ENCODE data around the gene HOXC11.

DNA sequence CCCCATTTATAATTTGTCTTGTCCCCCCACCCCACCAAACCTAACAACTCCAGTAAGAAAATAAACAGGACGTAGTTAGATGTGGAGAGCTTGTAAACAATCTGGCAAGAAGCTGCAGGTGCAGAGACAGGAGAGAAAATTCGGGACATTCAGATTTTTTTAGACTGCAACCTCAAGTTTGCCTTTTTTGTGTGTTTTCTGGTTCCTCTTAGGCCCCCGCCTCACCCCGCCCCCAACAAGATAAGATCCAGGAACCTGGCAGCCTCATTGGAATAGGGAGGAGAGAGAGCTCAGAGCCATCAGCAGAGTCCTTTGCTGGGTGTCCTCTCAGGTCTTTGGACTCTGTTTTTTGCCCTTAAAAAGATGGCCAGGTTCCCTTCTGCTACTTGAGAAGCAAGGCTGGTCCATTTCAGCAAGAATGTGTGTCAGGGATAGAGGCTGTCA, 14.9 kb downstream of the HOXC11 start:
- TF ChIP-seq, protein P1, sequence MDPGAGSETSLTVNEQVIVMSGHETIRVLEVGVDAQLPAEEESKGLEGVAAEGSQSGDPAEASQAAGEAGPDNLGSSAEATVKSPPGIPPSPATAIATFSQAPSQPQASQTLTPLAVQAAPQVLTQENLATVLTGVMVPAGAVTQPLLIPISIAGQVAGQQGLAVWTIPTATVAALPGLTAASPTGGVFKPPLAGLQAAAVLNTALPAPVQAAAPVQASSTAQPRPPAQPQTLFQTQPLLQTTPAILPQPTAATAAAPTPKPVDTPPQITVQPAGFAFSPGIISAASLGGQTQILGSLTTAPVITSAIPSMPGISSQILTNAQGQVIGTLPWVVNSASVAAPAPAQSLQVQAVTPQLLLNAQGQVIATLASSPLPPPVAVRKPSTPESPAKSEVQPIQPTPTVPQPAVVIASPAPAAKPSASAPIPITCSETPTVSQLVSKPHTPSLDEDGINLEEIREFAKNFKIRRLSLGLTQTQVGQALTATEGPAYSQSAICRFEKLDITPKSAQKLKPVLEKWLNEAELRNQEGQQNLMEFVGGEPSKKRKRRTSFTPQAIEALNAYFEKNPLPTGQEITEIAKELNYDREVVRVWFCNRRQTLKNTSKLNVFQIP (CRISPR knock-in tag; IDR thresholded peaks at IDR 0.05; ENCODE audit: borderline replicate concordance, low read depth), result no peak
- TF ChIP-seq, protein P2, sequence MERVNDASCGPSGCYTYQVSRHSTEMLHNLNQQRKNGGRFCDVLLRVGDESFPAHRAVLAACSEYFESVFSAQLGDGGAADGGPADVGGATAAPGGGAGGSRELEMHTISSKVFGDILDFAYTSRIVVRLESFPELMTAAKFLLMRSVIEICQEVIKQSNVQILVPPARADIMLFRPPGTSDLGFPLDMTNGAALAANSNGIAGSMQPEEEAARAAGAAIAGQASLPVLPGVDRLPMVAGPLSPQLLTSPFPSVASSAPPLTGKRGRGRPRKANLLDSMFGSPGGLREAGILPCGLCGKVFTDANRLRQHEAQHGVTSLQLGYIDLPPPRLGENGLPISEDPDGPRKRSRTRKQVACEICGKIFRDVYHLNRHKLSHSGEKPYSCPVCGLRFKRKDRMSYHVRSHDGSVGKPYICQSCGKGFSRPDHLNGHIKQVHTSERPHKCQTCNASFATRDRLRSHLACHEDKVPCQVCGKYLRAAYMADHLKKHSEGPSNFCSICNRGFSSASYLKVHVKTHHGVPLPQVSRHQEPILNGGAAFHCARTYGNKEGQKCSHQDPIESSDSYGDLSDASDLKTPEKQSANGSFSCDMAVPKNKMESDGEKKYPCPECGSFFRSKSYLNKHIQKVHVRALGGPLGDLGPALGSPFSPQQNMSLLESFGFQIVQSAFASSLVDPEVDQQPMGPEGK (CRISPR knock-in tag; IDR thresholded peaks at IDR 0.05; ENCODE audit: borderline replicate concordance), result no peak
- TF ChIP-seq, protein P3, sequence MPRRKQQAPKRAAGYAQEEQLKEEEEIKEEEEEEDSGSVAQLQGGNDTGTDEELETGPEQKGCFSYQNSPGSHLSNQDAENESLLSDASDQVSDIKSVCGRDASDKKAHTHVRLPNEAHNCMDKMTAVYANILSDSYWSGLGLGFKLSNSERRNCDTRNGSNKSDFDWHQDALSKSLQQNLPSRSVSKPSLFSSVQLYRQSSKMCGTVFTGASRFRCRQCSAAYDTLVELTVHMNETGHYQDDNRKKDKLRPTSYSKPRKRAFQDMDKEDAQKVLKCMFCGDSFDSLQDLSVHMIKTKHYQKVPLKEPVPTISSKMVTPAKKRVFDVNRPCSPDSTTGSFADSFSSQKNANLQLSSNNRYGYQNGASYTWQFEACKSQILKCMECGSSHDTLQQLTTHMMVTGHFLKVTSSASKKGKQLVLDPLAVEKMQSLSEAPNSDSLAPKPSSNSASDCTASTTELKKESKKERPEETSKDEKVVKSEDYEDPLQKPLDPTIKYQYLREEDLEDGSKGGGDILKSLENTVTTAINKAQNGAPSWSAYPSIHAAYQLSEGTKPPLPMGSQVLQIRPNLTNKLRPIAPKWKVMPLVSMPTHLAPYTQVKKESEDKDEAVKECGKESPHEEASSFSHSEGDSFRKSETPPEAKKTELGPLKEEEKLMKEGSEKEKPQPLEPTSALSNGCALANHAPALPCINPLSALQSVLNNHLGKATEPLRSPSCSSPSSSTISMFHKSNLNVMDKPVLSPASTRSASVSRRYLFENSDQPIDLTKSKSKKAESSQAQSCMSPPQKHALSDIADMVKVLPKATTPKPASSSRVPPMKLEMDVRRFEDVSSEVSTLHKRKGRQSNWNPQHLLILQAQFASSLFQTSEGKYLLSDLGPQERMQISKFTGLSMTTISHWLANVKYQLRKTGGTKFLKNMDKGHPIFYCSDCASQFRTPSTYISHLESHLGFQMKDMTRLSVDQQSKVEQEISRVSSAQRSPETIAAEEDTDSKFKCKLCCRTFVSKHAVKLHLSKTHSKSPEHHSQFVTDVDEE (CRISPR knock-in tag; IDR thresholded peaks at IDR 0.05), result no peak
- TF ChIP-seq, protein P4, sequence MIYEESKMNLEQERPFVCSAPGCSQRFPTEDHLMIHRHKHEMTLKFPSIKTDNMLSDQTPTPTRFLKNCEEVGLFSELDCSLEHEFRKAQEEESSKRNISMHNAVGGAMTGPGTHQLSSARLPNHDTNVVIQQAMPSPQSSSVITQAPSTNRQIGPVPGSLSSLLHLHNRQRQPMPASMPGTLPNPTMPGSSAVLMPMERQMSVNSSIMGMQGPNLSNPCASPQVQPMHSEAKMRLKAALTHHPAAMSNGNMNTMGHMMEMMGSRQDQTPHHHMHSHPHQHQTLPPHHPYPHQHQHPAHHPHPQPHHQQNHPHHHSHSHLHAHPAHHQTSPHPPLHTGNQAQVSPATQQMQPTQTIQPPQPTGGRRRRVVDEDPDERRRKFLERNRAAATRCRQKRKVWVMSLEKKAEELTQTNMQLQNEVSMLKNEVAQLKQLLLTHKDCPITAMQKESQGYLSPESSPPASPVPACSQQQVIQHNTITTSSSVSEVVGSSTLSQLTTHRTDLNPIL (CRISPR knock-in tag; IDR thresholded peaks at IDR 0.05; ENCODE audit: low read depth), result no peak
- TF ChIP-seq GLIS3 (CRISPR knock-in tag; IDR thresholded peaks at IDR 0.05) (no peak), RARB (CRISPR knock-in tag; IDR thresholded peaks at IDR 0.05) (no peak), PPARA (CRISPR knock-in tag; IDR thresholded peaks at IDR 0.05; ENCODE audit: borderline replicate concordance) (no peak), ZNF70 (CRISPR knock-in tag; IDR thresholded peaks at IDR 0.05) (no peak)
